ENCODE measurements around the gene ZBTB16. TPM values are rescaled to one million over a fixed set of nuclear protein-coding genes. Genes with fewer than 3 reads are reported as not detected.

The ZBTB16 gene
- total RNA-seq, 4 donors from 2014 or later: 82.7 to 375 (median 189) TPM

GRCh38 chr11:114247070-114247789 is 187.7 kb downstream of the ZBTB16 start:
- DNase-seq (ENCODE audit: low spot score) (no peak), ATAC-seq (ENCODE audit: low FRiP score) (no peak)
- TF ChIP-seq CTCF (IDR thresholded peaks at IDR 0.05): no peak

DNA sequence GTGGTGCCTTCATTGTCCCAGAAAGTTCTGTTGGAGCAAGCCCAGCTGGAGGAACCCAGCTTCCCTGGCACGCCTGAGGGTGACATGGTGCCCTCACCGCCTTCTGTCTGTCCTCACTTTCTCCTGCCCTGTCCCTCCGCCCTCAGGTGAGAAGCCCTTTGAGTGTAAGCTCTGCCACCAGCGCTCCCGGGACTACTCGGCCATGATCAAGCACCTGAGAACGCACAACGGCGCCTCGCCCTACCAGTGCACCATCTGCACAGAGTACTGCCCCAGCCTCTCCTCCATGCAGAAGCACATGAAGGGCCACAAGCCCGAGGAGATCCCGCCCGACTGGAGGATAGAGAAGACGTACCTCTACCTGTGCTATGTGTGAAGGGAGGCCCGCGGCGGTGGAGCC is 190.7 kb downstream of the ZBTB16 start:
- no peak for TF ChIP-seq CTCF (IDR thresholded peaks at IDR 0.05)
- ATAC-seq (ENCODE audit: low FRiP score) (no peak), DNase-seq (ENCODE audit: low spot score) (no peak)

- DNase-seq (ENCODE audit: low spot score) (no peak), ATAC-seq (ENCODE audit: low FRiP score) (peak; percentile 13)
- TF ChIP-seq CTCF (IDR thresholded peaks at IDR 0.05): no peak
Observed at GRCh38 chr11:114250993-114251814, 191.7 kb downstream of the ZBTB16 start.

- no peak for TF ChIP-seq CTCF (IDR thresholded peaks at IDR 0.05)
- no peak for ATAC-seq (ENCODE audit: low FRiP score)
- no peak for DNase-seq (ENCODE audit: low spot score)
Observed at GRCh38 chr11:114251815-114252337, 192.4 kb downstream of the ZBTB16 start.

DNA sequence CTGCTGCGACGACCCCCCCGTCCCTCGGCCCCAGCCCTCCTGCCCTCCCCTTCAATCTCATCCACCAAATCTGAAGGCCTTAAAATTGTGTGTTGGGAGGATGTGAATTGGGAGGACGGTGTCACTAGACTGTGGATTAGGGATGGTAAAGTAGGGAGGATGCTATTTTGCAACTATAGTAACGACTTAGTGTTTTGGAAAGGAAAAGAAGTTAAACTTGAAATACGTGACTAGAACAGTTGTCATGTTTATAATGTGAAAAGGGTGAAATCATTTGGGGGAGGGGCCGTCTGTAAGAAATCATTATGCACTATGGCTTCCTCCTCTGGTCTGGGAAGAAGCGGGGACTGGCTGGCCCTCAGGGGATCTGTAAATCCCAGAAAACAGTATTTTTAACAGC is 193.3 kb downstream of the ZBTB16 start:
- ATAC-seq (ENCODE audit: low FRiP score): no peak
- TF ChIP-seq CTCF (IDR thresholded peaks at IDR 0.05): no peak
- no peak for DNase-seq (ENCODE audit: low spot score)

GRCh38 chr11:114253771-114254170 is 194.3 kb downstream of the ZBTB16 start:
- no peak for DNase-seq (ENCODE audit: low spot score)
- no peak for TF ChIP-seq CTCF (IDR thresholded peaks at IDR 0.05)
- ATAC-seq (ENCODE audit: low FRiP score): no peak

Measured in omental fat pad (tissue), 4 donors.